Suppressor macrophage treated with lipopolysaccharide for 1 hour (primary cell): ENCODE measurements around the gene FUNDC2.

Source experiments
- DNase-seq, 3 donors: peaks; one replicate each; pipeline ENCODE4 v3.0.0-alpha.2; 2020 to 2022

FUNDC2 gene

GRCh38 chrX:155026420-155026726, 271 bp upstream of the FUNDC2 start:
- no peak for DNase-seq

GRCh38 chrX:155027509-155028066, 944 bp downstream of the FUNDC2 start:
- peak; percentile 61 to 77 (median 69) for DNase-seq

DNA sequence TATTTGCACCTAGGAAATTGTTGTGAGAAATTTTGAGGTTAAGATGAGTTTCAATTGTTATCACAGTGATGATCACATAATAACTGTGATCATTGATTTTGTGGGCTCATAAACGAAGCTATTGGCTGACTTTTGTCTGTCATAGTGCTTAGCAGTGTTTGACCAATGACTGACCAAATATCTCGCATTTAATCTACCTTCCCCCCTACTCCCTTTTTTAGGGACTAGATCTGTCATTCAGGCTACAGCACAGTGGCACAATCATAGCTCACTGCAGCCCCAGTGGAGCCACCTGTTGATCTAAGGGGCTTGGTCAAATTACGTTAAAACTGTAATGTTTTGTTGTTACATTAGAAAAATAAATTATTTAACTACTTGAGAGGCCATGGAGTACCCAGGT, 1.5 kb downstream of the FUNDC2 start:
- no peak for DNase-seq

- peak; percentile 33 to 59 (median 48) for DNase-seq
Measured at GRCh38 chrX:155028877-155029291, 2.2 kb downstream of the FUNDC2 start.

DNA sequence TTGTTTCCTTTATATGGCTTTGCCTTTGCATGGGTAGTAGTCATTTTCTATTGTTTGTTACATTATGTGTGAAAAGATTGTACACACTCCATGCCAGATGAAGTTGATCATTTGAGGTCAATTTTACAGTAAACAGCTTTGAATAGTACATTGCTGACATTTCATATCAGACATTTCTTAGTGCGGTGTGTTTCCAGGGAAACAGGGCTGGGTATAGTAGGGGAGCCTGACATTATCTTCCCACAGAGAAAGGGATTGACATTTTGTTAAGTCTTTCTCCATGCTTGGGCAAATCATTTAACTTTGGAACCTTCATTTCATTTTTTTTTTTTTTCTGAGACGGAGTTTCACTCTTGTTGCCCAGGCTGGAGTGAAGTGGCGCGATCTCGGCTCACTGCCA, 5.0 kb downstream of the FUNDC2 start:
- no peak for DNase-seq

GRCh38 chrX:155035688-155036087, 9.0 kb downstream of the FUNDC2 start:
- no peak for DNase-seq

GRCh38 chrX:155046129-155046810, 19.6 kb downstream of the FUNDC2 start:
- no peak for DNase-seq

DNA sequence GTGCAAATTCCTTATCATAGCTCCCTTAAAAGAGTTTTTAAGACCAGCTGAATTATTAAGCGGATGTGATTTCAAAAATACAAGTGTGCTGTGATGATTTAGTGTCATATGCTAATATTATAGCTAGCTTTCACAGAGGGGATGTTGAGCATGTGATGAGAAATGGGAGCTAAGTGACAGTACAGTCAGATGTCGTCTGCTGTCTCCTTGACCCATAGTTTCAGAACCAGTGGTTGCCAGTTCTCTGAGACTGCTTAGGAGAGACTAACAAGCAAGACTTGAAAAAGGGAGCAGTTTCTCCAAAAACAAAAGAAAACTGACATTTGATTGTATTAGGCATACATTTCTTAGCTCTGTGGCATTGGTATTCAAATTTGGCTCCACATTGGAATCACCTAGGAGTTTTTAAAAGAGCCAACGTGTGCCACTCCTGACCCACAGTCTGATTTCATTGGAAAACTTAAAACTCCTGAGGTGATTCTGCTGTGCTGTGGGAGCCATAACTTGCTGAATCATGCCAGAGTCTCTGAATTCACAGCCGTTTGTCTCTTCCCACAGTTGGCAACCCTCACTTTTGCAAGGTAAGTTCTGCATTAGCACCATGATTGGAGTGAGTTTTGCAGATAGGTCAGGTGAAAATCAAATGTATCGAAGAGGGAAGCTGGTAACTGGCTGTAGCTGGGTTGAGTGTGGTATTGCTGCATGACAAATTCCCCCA, 20.3 kb downstream of the FUNDC2 start:
- DNase-seq, result no peak

- peak; percentile 54 to 68 (median 56) for DNase-seq
Measured at GRCh38 chrX:155048977-155049619, 22.5 kb downstream of the FUNDC2 start.

DNA sequence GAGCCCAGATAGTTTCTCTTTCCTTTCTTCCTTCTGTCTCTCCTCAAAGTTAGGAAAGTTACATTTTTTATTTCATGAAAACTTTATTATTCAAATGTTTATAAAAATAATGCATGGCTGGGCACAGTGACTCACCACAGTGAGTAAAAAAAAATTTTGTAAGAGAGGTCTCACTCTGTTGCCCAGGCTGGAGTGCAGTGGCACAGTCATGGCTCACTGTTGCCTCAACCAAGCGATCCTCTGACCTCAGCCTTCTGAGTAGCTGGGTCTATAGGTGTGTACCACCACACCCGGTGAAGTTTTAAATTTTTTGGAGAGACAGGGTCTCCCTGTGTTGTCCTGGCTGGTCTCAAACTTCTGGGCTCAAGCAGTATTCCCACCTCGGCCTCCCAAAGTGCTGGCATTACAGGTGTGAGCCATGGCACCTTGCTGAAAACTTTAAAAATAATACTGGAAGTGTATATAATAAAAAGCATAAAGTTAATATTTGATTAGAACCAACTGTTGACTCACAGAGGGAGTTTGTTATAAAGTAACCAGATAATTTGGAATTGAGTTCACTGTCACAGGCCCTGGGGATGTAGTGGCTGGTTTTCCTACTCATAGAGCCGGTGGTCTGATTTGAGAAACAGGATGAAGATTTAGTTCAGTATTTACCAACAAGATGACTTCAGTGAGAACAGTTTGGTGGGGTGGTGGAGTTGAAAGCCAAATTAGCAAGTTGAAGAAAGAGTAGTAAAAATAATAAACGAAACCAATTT, 26.3 kb downstream of the FUNDC2 start:
- peak in 1 of 3 donors; percentile 27 for DNase-seq

- DNase-seq, result no peak
Measured at GRCh38 chrX:155053656-155054055, 27.0 kb downstream of the FUNDC2 start.

DNA sequence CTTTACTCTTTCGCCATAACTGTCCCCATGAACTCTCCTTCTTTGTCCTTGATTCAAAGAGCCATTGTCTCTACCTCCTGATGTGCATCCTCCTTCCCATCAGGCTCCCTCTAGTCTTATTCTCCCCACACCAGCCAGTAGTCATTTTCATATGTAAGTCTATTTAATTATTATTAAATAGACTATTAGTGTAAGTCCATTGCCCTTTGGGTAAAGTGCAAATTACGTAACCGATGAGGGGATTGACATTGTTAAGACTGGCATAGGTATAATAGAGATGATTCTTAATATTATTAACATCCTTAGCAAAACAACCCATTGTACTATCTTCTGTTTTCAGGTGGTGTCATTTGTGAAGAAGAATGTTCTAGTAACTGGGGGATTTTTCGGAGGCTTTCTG, 27.6 kb downstream of the FUNDC2 start:
- DNase-seq, result no peak

DNA sequence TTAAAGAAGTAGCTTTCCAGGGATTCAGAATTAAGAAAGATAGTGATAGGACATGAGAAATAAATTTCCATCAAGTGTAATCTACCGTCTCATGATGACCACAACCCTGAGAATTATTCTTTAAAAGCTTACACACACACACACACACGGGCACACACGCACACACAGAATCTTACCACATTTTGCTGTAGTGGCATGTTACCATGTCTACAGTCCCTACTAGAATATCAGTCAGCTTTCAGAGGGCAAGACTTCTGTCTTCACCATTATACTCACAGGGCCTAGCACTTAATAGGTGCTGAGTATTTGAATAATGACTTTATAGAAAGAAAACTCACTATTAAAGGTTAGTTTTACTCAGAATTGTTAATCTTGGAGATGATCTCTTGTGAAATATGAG, 28.9 kb downstream of the FUNDC2 start:
- DNase-seq, result no peak

DNA sequence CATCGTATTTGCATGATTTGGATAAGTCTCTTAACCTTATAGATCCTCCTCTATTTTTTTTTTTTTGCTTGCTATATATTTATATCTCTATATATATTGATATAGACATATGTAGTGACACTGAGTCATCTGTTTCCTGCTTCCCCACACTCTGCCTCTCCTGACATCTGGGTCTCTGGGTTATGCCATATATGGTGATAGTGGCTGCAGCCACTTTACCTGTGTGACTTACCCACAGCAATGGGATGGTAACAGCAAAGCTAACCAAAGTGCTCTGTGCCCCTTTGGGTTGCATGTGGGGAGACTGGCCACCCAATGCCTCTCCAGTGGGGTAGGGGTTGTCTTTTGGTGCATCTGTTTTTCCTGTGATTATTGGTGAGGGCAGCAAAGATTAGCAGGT, 29.8 kb downstream of the FUNDC2 start:
- no peak for DNase-seq

DNA sequence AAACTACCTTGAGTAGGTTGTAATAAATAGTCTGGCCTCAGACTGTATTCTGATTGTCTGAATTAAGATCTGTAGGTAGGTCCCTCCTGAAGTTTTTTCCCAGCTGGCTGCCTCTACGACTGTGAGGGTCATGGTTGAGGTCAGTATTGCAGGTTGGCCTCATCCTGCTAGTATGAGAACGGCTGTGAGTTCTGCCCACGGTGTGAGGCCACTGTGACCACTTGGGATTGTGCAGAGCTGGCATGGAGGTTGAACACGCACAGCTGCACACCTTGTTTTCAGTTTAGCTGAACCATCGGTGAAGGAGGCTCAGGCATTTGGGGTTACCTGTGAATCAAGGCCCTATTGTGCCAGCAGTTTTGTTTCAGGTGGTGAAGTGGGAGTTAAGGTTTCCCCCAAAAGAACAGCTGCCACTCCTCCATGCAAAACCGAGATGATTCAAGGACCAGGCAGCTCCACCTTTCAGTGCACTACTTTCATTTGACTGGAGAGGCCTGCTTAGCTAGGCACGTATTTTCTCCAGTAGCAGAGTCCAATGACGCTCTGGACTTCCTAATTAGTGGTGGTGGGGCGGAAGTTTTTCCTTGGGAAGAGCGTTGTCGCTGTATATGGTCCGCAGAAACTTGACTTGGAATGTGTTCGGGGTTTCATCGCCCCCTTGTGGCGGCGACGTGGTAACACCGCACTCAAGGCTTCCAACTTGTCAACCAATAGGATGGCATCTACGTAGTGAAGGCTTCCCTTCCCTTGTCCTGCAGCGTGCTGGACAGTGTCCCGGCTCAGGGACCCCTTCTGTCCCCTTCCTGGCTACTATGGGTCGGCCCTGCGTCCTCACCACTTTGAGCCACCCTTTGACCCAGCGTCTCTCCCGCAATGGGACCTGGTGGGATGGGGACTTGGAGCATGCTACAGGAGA, 30.5 kb downstream of the FUNDC2 start:
- DNase-seq, result peak; percentile 64 to 70 (median 66)

- DNase-seq, result no peak
Measured at GRCh38 chrX:155061760-155062159, 35.1 kb downstream of the FUNDC2 start.

GRCh38 chrX:155065035-155065734, 38.5 kb downstream of the FUNDC2 start:
- peak in 1 of 3 donors; percentile 25 for DNase-seq

- DNase-seq, result peak; percentile 61 to 72 (median 67)
Measured at GRCh38 chrX:155068165-155068564, 41.5 kb downstream of the FUNDC2 start.

GRCh38 chrX:155069414-155069813, 42.8 kb downstream of the FUNDC2 start:
- no peak for DNase-seq

DNA sequence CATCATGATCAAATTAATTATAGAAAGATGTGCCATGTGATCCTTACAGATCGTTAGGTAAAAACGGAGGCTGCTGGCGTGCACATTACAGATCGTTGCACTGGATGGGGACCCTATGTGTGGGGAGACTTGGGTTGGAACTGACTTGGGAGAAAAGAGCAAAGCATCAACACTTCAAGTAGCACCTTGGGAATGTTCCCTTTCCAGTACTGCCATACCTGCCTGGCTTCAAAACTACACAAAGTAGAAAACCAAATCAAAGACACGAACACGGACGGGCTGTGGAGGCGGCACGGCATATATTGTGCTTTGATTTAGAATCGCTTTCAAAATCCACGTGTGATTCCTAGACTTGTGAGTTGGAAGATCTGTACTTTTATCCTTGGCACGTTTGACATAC, 43.4 kb downstream of the FUNDC2 start:
- DNase-seq, result no peak

- DNase-seq, result no peak
Measured at GRCh38 chrX:155070663-155070974, 44.0 kb downstream of the FUNDC2 start.
